HG02884 (cell line): ENCODE data around the gene PODNL1.

Experiments
- ATAC-seq: cut with Tn5 transposase; IDR thresholded peaks from one replicate; pipeline ENCODE4 v1.9.1; 2021; ENCODE audit warnings: mild to moderate bottlenecking, moderate library complexity; ENCODE audit not compliant: unreplicated experiment

Gene PODNL1

GRCh38 chr19:13899912-13900584, 38.2 kb downstream of the PODNL1 start:
- no peak for ATAC-seq

- ATAC-seq: no peak
Observed at GRCh38 chr19:13899393-13899792, 38.8 kb downstream of the PODNL1 start.

- no peak for ATAC-seq
Observed at GRCh38 chr19:13896227-13896626, 42.0 kb downstream of the PODNL1 start.

GRCh38 chr19:13894552-13894951, 43.7 kb downstream of the PODNL1 start:
- ATAC-seq: no peak

- ATAC-seq: no peak
Observed at GRCh38 chr19:13892870-13893269, 45.3 kb downstream of the PODNL1 start.

- no peak for ATAC-seq
Observed at GRCh38 chr19:13890136-13890535, 48.1 kb downstream of the PODNL1 start.

- ATAC-seq: no peak
Observed at GRCh38 chr19:13888281-13888680, 49.9 kb downstream of the PODNL1 start.

- ATAC-seq: no peak
Observed at GRCh38 chr19:13887517-13887916, 50.7 kb downstream of the PODNL1 start.

GRCh38 chr19:13887018-13887436, 51.2 kb downstream of the PODNL1 start:
- ATAC-seq: no peak

GRCh38 chr19:13885826-13886365, 52.3 kb downstream of the PODNL1 start:
- no peak for ATAC-seq

- no peak for ATAC-seq
Observed at GRCh38 chr19:13884726-13885591, 53.3 kb downstream of the PODNL1 start.

GRCh38 chr19:13883516-13884064, 54.6 kb downstream of the PODNL1 start:
- ATAC-seq: no peak

GRCh38 chr19:13882836-13883235, 55.4 kb downstream of the PODNL1 start:
- ATAC-seq: no peak

GRCh38 chr19:13882419-13882795, 55.8 kb downstream of the PODNL1 start:
- no peak for ATAC-seq

- no peak for ATAC-seq
Observed at GRCh38 chr19:13881692-13882418, 56.4 kb downstream of the PODNL1 start.

- no peak for ATAC-seq
Observed at GRCh38 chr19:13881251-13881691, 56.9 kb downstream of the PODNL1 start.
